ENCODE data around the gene CDH4.

Gene CDH4

GRCh38 chr20:61744691-61745396 lies 492.8 kb downstream of the CDH4 start:
- no peak for DNase-seq

- DNase-seq = no peak
Observed at GRCh38 chr20:61745397-61746146, 493.5 kb downstream of the CDH4 start.

- DNase-seq = no peak
Observed at GRCh38 chr20:61746147-61746646, 494.1 kb downstream of the CDH4 start.

GRCh38 chr20:61746781-61747180 lies 494.7 kb downstream of the CDH4 start:
- DNase-seq = no peak

- no peak for DNase-seq
Observed at GRCh38 chr20:61748376-61748775, 496.3 kb downstream of the CDH4 start.

- DNase-seq = no peak
Observed at GRCh38 chr20:61749406-61750075, 497.5 kb downstream of the CDH4 start.

- DNase-seq = no peak
Observed at GRCh38 chr20:61750093-61750492, 498.0 kb downstream of the CDH4 start.

GRCh38 chr20:61752576-61752975 lies 500.5 kb downstream of the CDH4 start:
- DNase-seq = no peak

GRCh38 chr20:61753316-61753942 lies 501.4 kb downstream of the CDH4 start:
- DNase-seq = no peak

GRCh38 chr20:61753987-61754956 lies 502.2 kb downstream of the CDH4 start:
- no peak for DNase-seq

GRCh38 chr20:61754976-61755778 lies 503.1 kb downstream of the CDH4 start:
- DNase-seq = no peak

- DNase-seq = no peak
Observed at GRCh38 chr20:61755971-61756845, 504.1 kb downstream of the CDH4 start.

GRCh38 chr20:61756966-61757677 lies 505.1 kb downstream of the CDH4 start:
- DNase-seq = peak; percentile 51

- DNase-seq = peak; percentile 57
Observed at GRCh38 chr20:61757678-61758563, 505.9 kb downstream of the CDH4 start.

GRCh38 chr20:61758564-61759200 lies 506.6 kb downstream of the CDH4 start:
- peak; percentile 50 for DNase-seq

GRCh38 chr20:61759286-61760065 lies 507.4 kb downstream of the CDH4 start:
- peak; percentile 34 for DNase-seq

- peak; percentile 37 for DNase-seq
Observed at GRCh38 chr20:61760321-61760720, 508.3 kb downstream of the CDH4 start.
